GM10248 (cell line): ENCODE measurements around the gene LGR6.
"Not testable (repeated sequence)": the region's sequence is repeated elsewhere in the genome, so short reads cannot be mapped to it uniquely, and the experiment has no call there.

Source experiments
- CTCF ChIA-PET: fragments of 300-600 bp; sonication (Branson Sonifier 250); formaldehyde crosslinking; extraction: SDS; loops from one replicate; lab custom pipeline; 2021; ENCODE audit warnings: antibody characterized with exemption; lab: Yijun Ruan, JAX
- POLR2A ChIA-PET: fragments of 350-650 bp; sonication (Branson Sonifier 250); formaldehyde crosslinking; extraction: SDS; loops from one replicate; lab custom pipeline; 2020; ENCODE audit warnings: antibody characterized with exemption; lab: Yijun Ruan, JAX
- DNase-seq: peaks from one replicate; pipeline ENCODE4 v3.0.0; 2012; ENCODE audit errors: extremely low spot score
- CTCF ChIP-seq: IDR thresholded peaks from 2 replicates; pipeline ENCODE4 v1.5.1; 2012; ENCODE audit warnings: mild to moderate bottlenecking, low read depth; ENCODE audit errors: extremely low read depth, missing control alignments, control extremely low read depth

LGR6 gene

GRCh38 chr1:202349206-202349928 lies 155.8 kb downstream of the LGR6 start:
- POLR2A ChIA-PET: no interaction called here
- DNase-seq: no peak
- CTCF ChIA-PET: interaction anchor here (1.2 to 2.5 kb wide), 4 partner anchors 13 to 370 kb away, joined by 3 to 7 read pairs (median 4); no protein-coding TSS in a partner anchor
- no peak for TF ChIP-seq CTCF

- DNase-seq: no peak
- POLR2A ChIA-PET: no interaction called here
- CTCF ChIA-PET: no interaction called here
- TF ChIP-seq CTCF: no peak
Observed at GRCh38 chr1:202351725-202352124, 158.1 kb downstream of the LGR6 start.

- POLR2A ChIA-PET, CTCF ChIA-PET, DNase-seq: not testable (repeated sequence)
Observed at GRCh38 chr1:202352583-202353197, 159.1 kb downstream of the LGR6 start.

- POLR2A ChIA-PET: no interaction called here
- TF ChIP-seq CTCF: no peak
- CTCF ChIA-PET: no interaction called here
- DNase-seq: no peak
Observed at GRCh38 chr1:202355944-202356553, 162.4 kb downstream of the LGR6 start.

- CTCF ChIA-PET: no interaction called here
- POLR2A ChIA-PET: no interaction called here
- no peak for TF ChIP-seq CTCF
- no peak for DNase-seq
Observed at GRCh38 chr1:202357506-202357905, 163.9 kb downstream of the LGR6 start.

- no peak for TF ChIP-seq CTCF
- POLR2A ChIA-PET: no interaction called here
Observed at GRCh38 chr1:202361224-202361623, 167.6 kb downstream of the LGR6 start.

GRCh38 chr1:202361701-202362100 lies 168.1 kb downstream of the LGR6 start:
- no peak for TF ChIP-seq CTCF
- no peak for DNase-seq
- POLR2A ChIA-PET: no interaction called here
- CTCF ChIA-PET: interaction anchor here (1.8 kb wide), 1 partner anchor 17 kb away, joined by 5 read pairs; no protein-coding TSS in a partner anchor

More at GRCh38 chr1:202361224-202361623, 167.6 kb downstream of the LGR6 start:
- DNase-seq: no peak
- CTCF ChIA-PET: interaction anchor here (0.9 to 1.8 kb wide), 2 partner anchors 8 to 17 kb away, joined by 3 to 5 read pairs; no protein-coding TSS in a partner anchor
